Peyer's patch (tissue), 4 donors: ENCODE measurements around the gene KCNT1.

Experiments used
- POLR2A ChIP-seq, 2 donors: fragments of 450-650 bp; IDR thresholded peaks; one replicate each; pipeline ENCODE4 v1.5.1; 2017; ENCODE audit warnings: antibody characterized with exemption in 2 of 2, mild to moderate bottlenecking in 2 of 2, moderate library complexity in 2 of 2
- TF ChIP-seq, protein P1 (sequence below), 6 experiments: fragments of 450-650 bp in 4 of 6; fragments of 200-600 bp in 2 of 6; sonication (generic) in 1 of 6; IDR thresholded peaks; one replicate each; pipeline ENCODE4 v1.5.1; 2017 to 2019; ENCODE audit warnings: antibody characterized with exemption in 6 of 6, mild to moderate bottlenecking in 3 of 6, moderate library complexity in 1 of 6

DNA sequence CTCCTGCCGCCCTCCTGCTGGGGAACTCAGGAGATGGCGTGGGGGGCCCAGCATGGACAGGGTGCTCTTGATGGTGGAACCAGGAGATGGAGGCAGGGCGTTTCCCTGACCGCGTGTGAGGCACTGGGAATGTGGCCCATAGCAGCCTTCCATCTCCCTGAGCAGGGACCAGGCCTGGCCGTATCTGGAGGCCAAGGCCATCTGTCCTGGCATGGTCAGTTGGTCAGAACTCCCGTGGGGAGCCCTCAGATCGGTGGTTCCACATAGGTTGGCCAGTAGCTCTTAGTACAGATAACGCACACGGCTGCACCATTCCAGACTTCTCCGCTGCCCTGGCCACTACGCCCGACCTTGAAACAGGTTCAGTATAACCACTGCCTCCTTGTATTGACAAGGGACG, 77.6 kb downstream of the KCNT1 start:
- TF ChIP-seq, protein P1, sequence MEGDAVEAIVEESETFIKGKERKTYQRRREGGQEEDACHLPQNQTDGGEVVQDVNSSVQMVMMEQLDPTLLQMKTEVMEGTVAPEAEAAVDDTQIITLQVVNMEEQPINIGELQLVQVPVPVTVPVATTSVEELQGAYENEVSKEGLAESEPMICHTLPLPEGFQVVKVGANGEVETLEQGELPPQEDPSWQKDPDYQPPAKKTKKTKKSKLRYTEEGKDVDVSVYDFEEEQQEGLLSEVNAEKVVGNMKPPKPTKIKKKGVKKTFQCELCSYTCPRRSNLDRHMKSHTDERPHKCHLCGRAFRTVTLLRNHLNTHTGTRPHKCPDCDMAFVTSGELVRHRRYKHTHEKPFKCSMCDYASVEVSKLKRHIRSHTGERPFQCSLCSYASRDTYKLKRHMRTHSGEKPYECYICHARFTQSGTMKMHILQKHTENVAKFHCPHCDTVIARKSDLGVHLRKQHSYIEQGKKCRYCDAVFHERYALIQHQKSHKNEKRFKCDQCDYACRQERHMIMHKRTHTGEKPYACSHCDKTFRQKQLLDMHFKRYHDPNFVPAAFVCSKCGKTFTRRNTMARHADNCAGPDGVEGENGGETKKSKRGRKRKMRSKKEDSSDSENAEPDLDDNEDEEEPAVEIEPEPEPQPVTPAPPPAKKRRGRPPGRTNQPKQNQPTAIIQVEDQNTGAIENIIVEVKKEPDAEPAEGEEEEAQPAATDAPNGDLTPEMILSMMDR (IDR thresholded peaks at IDR 0.05) = no peak
- TF ChIP-seq POLR2A (IDR thresholded peaks at IDR 0.05) = no peak
